Common myeloid progenitor, CD34-positive (primary cell): ENCODE data around the gene WNT5B.

ENCODE experiments used
- CTCF ChIA-PET: fragments of 350-600 bp; sonication (Branson Sonifier 250); formaldehyde crosslinking; loops from one replicate; lab custom pipeline; 2021; ENCODE audit warnings: antibody characterized with exemption; lab: Charles Lee
- POLR2A ChIA-PET: fragments of 350-600 bp; sonication (Branson Sonifier 250); formaldehyde crosslinking; loops from one replicate; lab custom pipeline; 2021; ENCODE audit warnings: antibody characterized with exemption; lab: Charles Lee
- DNase-seq, 3 donors: peaks; one replicate each; pipeline versions ENCODE4 v3.0.0 to v3.0.0-alpha.2; 2013
- H3K27ac ChIP-seq, 2 experiments: 1 replicate in 1 of 2; 2 replicates in 1 of 2; pipeline ENCODE4 v1.7.0; 2013; ENCODE audit warnings: inconsistent platforms in 2 of 2, low read length in 2 of 2, mild to moderate bottlenecking in 2 of 2, low read depth in 1 of 2, moderate library complexity in 1 of 2; ENCODE audit not compliant: severe bottlenecking in 2 of 2, insufficient read depth in 1 of 2, poor library complexity in 1 of 2
- H3K27me3 ChIP-seq, 5 experiments: replicated peaks in 2 of 5; 1 replicate in 3 of 5; 2 replicates in 2 of 5; pipeline versions ENCODE4 v1.6.1 to v1.7.0; 2013; ENCODE audit warnings: low read length in 4 of 5, mild to moderate bottlenecking in 2 of 5, moderate library complexity in 2 of 5, inconsistent platforms in 1 of 5; ENCODE audit not compliant: insufficient read depth in 5 of 5, control insufficient read depth in 4 of 5
- H3K36me3 ChIP-seq, 4 experiments: 1 replicate in 2 of 4; 2 replicates in 2 of 4; pipeline versions ENCODE4 v1.6.1 to v1.7.0; 2013; ENCODE audit warnings: low read length in 3 of 4, control low read depth in 1 of 4, mild to moderate bottlenecking in 1 of 4; ENCODE audit not compliant: control insufficient read depth in 4 of 4, insufficient read depth in 4 of 4
- H3K4me1 ChIP-seq, 4 experiments: 1 replicate in 3 of 4; 2 replicates in 1 of 4; pipeline versions ENCODE4 v1.6.1 to v1.7.1; 2013; ENCODE audit warnings: low read length in 3 of 4, mild to moderate bottlenecking in 3 of 4, control low read depth in 1 of 4, inconsistent platforms in 1 of 4, moderate library complexity in 1 of 4; ENCODE audit not compliant: control insufficient read depth in 4 of 4, insufficient read depth in 4 of 4; ENCODE audit errors: control extremely low read depth in 1 of 4
- H3K4me3 ChIP-seq, 7 experiments: 1 replicate in 4 of 7; 2 replicates in 3 of 7; pipeline versions ENCODE4 v1.5.1 to v1.7.0; 2013; ENCODE audit warnings: mild to moderate bottlenecking in 7 of 7, low read length in 6 of 7, moderate library complexity in 6 of 7, inconsistent platforms in 2 of 7, low read depth in 2 of 7, control low read depth in 1 of 7; ENCODE audit not compliant: insufficient read depth in 4 of 7, control insufficient read depth in 1 of 7; ENCODE audit errors: extremely low read depth in 1 of 7
- H3K9me3 ChIP-seq, 5 experiments: 1 replicate in 4 of 5; 2 replicates in 1 of 5; pipeline versions ENCODE4 v1.6.1 to v1.7.1; 2013; ENCODE audit warnings: low read length in 4 of 5, mild to moderate bottlenecking in 2 of 5, inconsistent platforms in 1 of 5, low read depth in 1 of 5, moderate library complexity in 1 of 5; ENCODE audit not compliant: control insufficient read depth in 4 of 5, insufficient read depth in 2 of 5; ENCODE audit errors: control extremely low read depth in 1 of 5
- WGBS: methylation state at CpG from one replicate; pipeline ENCODE4 v1.1.5; 2013; ENCODE audit not compliant: insufficient coverage; 5-methylcytosine and 5-hydroxymethylcytosine counted together

WNT5B gene

GRCh38 chr12:1695886-1696670 is 67.0 kb downstream of the WNT5B start:
- Histone ChIP-seq H3K36me3 (peaks cover 0 to 6% (median 1%) of the 10 kb centered on the region in 4 experiments), H3K4me1 (peaks cover 11 to 41% (median 22%) of the 10 kb centered on the region in 4 experiments), H3K9me3 (peaks cover 0 to 5% (median 0%) of the 10 kb centered on the region in 5 experiments), H3K4me3 (peak overlapping the region in 2 of 7 experiments; percentile 29 to 34), H3K27me3 (no peaks in the 10 kb centered on the region), H3K27ac (no peak overlapping the region)
- ChIA-PET CTCF (interaction anchor here (1.1 to 2.8 kb wide), 4 partner anchors 11 to 96 kb away, joined by 3 to 9 read pairs (median 6); no protein-coding TSS in a partner anchor), POLR2A (interaction anchor here (0.6 kb wide), 1 partner anchor 39 kb away, joined by 3 read pairs; no protein-coding TSS in a partner anchor)
- WGBS = 62% methylated on average over 3 of the region's 8 CpGs
- peak; percentile 51 to 77 (median 69) for DNase-seq

- Histone ChIP-seq H3K9me3 (peaks cover 0 to 5% (median 0%) of the 10 kb centered on the region in 5 experiments), H3K27me3 (no peaks in the 10 kb centered on the region), H3K36me3 (peaks cover 0 to 6% (median 1%) of the 10 kb centered on the region in 4 experiments), H3K27ac (no peak overlapping the region), H3K4me1 (peaks cover 10 to 36% (median 21%) of the 10 kb centered on the region in 4 experiments), H3K4me3 (no peak overlapping the region)
- no peak for DNase-seq
- POLR2A ChIA-PET = no interaction called here
- CTCF ChIA-PET = interaction anchor here (1.1 to 2.8 kb wide), 6 partner anchors 10 to 243 kb away, joined by 3 to 9 read pairs (median 4); no protein-coding TSS in a partner anchor
These were observed 67.8 kb downstream of the WNT5B start for GRCh38 chr12:1696800-1697199.
